Neural progenitor cell (in vitro differentiated cells): ENCODE measurements around the gene SLC9A4.

ENCODE experiments used
- CTCF ChIP-seq: fragments of 200-600 bp; sonication (generic); IDR thresholded peaks from 2 replicates; pipeline ENCODE4 v1.5.1; 2017; ENCODE audit warnings: antibody characterized with exemption, mild to moderate bottlenecking
- EZH2 ChIP-seq: fragments of 200-600 bp; sonication (generic); IDR thresholded peaks from 2 replicates; pipeline ENCODE4 v1.6.1; 2017; ENCODE audit warnings: antibody characterized with exemption, mild to moderate bottlenecking, moderate library complexity
- EZH2phosphoT487 ChIP-seq: fragments of 200-600 bp; sonication (generic); IDR thresholded peaks from 2 replicates; pipeline ENCODE4 v1.6.1; 2017; ENCODE audit warnings: antibody characterized with exemption

GRCh38 chr2:102438578-102438977 is 34.4 kb upstream of the SLC9A4 start:
- TF ChIP-seq CTCF (no peak), EZH2 (no peak), EZH2phosphoT487 (no peak)
